ENCODE measurements around the gene HIC1. TPM values are rescaled to one million over a fixed set of nuclear protein-coding genes. Genes with fewer than 3 reads are reported as not detected.

The HIC1 gene
- total RNA-seq, 1 experiment from 2014 or later, result 1.4 TPM

DNA sequence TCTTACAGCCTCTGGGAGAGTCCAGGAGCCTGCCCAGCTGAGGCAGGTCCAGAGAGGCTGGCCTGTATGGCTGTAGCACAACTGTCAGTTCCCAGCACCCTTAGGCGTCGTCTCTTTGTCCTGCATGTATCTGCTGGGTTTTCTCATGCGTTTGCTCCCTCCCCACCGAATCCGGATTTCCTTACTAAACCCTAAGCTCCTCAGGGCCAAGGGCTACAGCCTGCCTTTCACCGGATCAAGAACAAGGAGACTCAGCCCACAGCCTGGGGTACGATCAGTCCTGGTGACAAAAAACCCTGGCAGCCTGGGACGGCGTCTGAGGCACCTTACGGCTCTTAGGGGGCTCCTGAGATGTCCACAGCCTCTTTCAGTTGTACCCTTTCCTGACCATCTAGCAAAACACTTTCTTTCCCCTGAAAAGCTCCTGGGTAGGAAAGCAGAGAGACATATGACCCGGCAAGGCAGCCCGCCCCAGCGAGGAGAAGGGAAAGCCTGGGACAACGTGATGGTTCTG, 12.2 kb downstream of the HIC1 start:
- no TSS peak for BruUV-seq (replicated peaks)
- Histone ChIP-seq H3K27ac (ENCODE audit: low read length) (no peak overlapping the region), H3K9me3 (ENCODE audit: control insufficient read depth, insufficient read depth, low read depth, low read length) (no peaks in the 10 kb centered on the region), H3K27me3 (ENCODE audit: control insufficient read depth, insufficient read depth, low read length) (no peaks in the 10 kb centered on the region), H3K4me1 (ENCODE audit: control insufficient read depth, insufficient read depth, low read length) (no peaks in the 10 kb centered on the region), H3K4me3 (ENCODE audit: low read depth in 2 of 2, low read length in 2 of 2) (no peak overlapping the region), H3K36me3 (ENCODE audit: control insufficient read depth, insufficient read depth, low read length) (no peaks in the 10 kb centered on the region; the same call in 1 of the 2 replicates)
- no peak for ATAC-seq
- intact Hi-C loops (cut with micrococcal nuclease; ENCODE audit: unreplicated experiment) (no loop called here), in situ Hi-C loops (cut with HindIII; ENCODE audit: low pct_unique_long_range_greater_than_20kb, low sequenced_read_pairs) (no loop called here)
- TF ChIP-seq, protein P1, sequence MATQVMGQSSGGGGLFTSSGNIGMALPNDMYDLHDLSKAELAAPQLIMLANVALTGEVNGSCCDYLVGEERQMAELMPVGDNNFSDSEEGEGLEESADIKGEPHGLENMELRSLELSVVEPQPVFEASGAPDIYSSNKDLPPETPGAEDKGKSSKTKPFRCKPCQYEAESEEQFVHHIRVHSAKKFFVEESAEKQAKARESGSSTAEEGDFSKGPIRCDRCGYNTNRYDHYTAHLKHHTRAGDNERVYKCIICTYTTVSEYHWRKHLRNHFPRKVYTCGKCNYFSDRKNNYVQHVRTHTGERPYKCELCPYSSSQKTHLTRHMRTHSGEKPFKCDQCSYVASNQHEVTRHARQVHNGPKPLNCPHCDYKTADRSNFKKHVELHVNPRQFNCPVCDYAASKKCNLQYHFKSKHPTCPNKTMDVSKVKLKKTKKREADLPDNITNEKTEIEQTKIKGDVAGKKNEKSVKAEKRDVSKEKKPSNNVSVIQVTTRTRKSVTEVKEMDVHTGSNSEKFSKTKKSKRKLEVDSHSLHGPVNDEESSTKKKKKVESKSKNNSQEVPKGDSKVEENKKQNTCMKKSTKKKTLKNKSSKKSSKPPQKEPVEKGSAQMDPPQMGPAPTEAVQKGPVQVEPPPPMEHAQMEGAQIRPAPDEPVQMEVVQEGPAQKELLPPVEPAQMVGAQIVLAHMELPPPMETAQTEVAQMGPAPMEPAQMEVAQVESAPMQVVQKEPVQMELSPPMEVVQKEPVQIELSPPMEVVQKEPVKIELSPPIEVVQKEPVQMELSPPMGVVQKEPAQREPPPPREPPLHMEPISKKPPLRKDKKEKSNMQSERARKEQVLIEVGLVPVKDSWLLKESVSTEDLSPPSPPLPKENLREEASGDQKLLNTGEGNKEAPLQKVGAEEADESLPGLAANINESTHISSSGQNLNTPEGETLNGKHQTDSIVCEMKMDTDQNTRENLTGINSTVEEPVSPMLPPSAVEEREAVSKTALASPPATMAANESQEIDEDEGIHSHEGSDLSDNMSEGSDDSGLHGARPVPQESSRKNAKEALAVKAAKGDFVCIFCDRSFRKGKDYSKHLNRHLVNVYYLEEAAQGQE (IDR thresholded peaks at IDR 0.05; ENCODE audit: insufficient read depth in 1 of 2, low read depth in 2 of 2, low read length in 1 of 2), result no peak
- TF ChIP-seq TCF7L2 (IDR thresholded peaks at IDR 0.05; ENCODE audit: low read depth, low read length) (no peak), SIN3A (IDR thresholded peaks at IDR 0.05; ENCODE audit: borderline replicate concordance, insufficient read depth, low read depth, low read length) (no peak), POLR2AphosphoS5 (IDR thresholded peaks at IDR 0.05; ENCODE audit: low read depth, low read length) (no peak)
- no peak for DNase-seq (ENCODE audit: low read depth, low spot score)
- CTCF ChIA-PET, result no interaction called here
- POLR2A ChIA-PET, result no interaction called here

DNA sequence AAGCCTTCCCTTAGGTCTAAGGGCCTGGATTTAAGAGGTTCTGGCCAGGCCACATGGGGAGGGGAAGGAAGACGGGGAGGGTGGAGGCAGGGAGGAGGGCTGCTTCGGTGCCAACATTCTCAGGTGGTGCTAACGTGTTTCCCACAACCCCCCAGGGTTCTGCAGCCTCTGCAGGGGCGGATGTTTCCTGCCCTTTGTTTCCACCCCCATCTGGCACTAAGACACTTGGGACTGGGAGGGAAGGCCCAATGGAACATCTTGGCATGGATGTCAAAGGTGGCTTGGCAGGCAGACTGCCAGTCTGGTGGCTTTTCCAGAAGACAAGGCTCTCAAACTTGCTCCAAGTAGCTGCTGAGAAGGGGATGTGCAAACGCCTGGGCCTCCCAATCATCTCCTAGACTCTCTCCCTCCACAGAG, 12.7 kb downstream of the HIC1 start:
- H3K9me3 ChIP-seq (ENCODE audit: control insufficient read depth, insufficient read depth, low read depth, low read length), result no peaks in the 10 kb centered on the region
- H3K4me1 ChIP-seq (ENCODE audit: control insufficient read depth, insufficient read depth, low read length), result no peaks in the 10 kb centered on the region
- ChIA-PET CTCF (interaction anchor here (0.6 kb wide), 1 partner anchor 23 kb away, joined by 5 read pairs; no protein-coding TSS in a partner anchor), POLR2A (no interaction called here)
- BruUV-seq (replicated peaks), result no TSS peak
- ATAC-seq (no peak), DNase-seq (ENCODE audit: low read depth, low spot score) (no peak)
- H3K27ac ChIP-seq (ENCODE audit: low read length), result no peak overlapping the region
- no peaks in the 10 kb centered on the region for H3K27me3 ChIP-seq (ENCODE audit: control insufficient read depth, insufficient read depth, low read length)
- in situ Hi-C loops (cut with HindIII; ENCODE audit: low pct_unique_long_range_greater_than_20kb, low sequenced_read_pairs), result no loop called here
- TF ChIP-seq TCF7L2 (IDR thresholded peaks at IDR 0.05; ENCODE audit: low read depth, low read length) (no peak), SIN3A (IDR thresholded peaks at IDR 0.05; ENCODE audit: borderline replicate concordance, insufficient read depth, low read depth, low read length) (no peak), POLR2AphosphoS5 (IDR thresholded peaks at IDR 0.05; ENCODE audit: low read depth, low read length) (no peak)
- TF ChIP-seq, protein P1 (IDR thresholded peaks at IDR 0.05; ENCODE audit: insufficient read depth in 1 of 2, low read depth in 2 of 2, low read length in 1 of 2), result no peak
- TF ChIP-seq, protein P2, sequence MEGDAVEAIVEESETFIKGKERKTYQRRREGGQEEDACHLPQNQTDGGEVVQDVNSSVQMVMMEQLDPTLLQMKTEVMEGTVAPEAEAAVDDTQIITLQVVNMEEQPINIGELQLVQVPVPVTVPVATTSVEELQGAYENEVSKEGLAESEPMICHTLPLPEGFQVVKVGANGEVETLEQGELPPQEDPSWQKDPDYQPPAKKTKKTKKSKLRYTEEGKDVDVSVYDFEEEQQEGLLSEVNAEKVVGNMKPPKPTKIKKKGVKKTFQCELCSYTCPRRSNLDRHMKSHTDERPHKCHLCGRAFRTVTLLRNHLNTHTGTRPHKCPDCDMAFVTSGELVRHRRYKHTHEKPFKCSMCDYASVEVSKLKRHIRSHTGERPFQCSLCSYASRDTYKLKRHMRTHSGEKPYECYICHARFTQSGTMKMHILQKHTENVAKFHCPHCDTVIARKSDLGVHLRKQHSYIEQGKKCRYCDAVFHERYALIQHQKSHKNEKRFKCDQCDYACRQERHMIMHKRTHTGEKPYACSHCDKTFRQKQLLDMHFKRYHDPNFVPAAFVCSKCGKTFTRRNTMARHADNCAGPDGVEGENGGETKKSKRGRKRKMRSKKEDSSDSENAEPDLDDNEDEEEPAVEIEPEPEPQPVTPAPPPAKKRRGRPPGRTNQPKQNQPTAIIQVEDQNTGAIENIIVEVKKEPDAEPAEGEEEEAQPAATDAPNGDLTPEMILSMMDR (IDR thresholded peaks at IDR 0.05), result no peak
- intact Hi-C loops (cut with micrococcal nuclease; ENCODE audit: unreplicated experiment), result no loop called here
- H3K4me3 ChIP-seq (ENCODE audit: low read depth in 2 of 2, low read length in 2 of 2), result no peak overlapping the region
- no peaks in the 10 kb centered on the region; the same call in 1 of the 2 replicates for H3K36me3 ChIP-seq (ENCODE audit: control insufficient read depth, insufficient read depth, low read length)
